ENCODE results near the gene DNAH17. TPM values are rescaled to one million over a fixed set of nuclear protein-coding genes. Genes with fewer than 3 reads are reported as not detected.

Gene DNAH17
- total RNA-seq, 1 experiment from 2014 or later = 0.69 TPM

GRCh38 chr17:78384479-78385175 is 192.6 kb downstream of the DNAH17 start:
- ChIA-PET CTCF (no interaction called here), RAD21 (ENCODE audit: low non-redundant PET in 1 of 2, low total read pairs in 2 of 2, uncharacterized antibody in 2 of 2, unreplicated experiment in 2 of 2) (interaction anchor here in 1 of 2 experiments (0.7 kb wide), 1 partner anchor 616 kb away, joined by 3 read pairs; no protein-coding TSS in a partner anchor), POLR2A (no interaction called here)
- H3K27me3 ChIP-seq (ENCODE audit: insufficient read depth, low read length) = no peaks in the 10 kb centered on the region
- H3K9me3 ChIP-seq (ENCODE audit: control insufficient read depth in 1 of 2, insufficient read depth in 1 of 2, low read depth in 1 of 2, low read length in 2 of 2) = no peaks in the 10 kb centered on the region
- H3K4me2 ChIP-seq (ENCODE audit: low read length) = no peak overlapping the region
- H3K4me1 ChIP-seq (ENCODE audit: control insufficient read depth in 1 of 2, insufficient read depth in 2 of 2, low read length in 2 of 2) = peaks cover 6 to 16% of the 10 kb centered on the region in 2 experiments; a peak in 3 of 4 replicates
- H4K20me1 ChIP-seq (ENCODE audit: insufficient read depth) = peaks cover 21% of the 10 kb centered on the region; the same call in 1 of the 2 replicates
- H3K79me2 ChIP-seq (ENCODE audit: insufficient read depth, low read length) = peaks cover 98% of the 10 kb centered on the region
- peaks cover 2 to 5% of the 10 kb centered on the region in 2 experiments; a peak in 2 of 4 replicates for H3K36me3 ChIP-seq (ENCODE audit: control insufficient read depth in 1 of 2, insufficient read depth in 2 of 2, low read length in 2 of 2)
- no TSS peak for BruUV-seq (replicated peaks)
- ATAC-seq (no peak), DNase-seq (ENCODE audit: low read depth, low spot score) (no peak)
- H3K4me3 ChIP-seq (replicated peaks in 1 of 2; ENCODE audit: low read depth in 1 of 2, low read length in 2 of 2) = no peak overlapping the region
- H2AFZ ChIP-seq (ENCODE audit: low read depth, low read length, poor library complexity, severe bottlenecking) = no peak overlapping the region
- intact Hi-C loops (cut with micrococcal nuclease) = no loop called here
- no peak overlapping the region for H3K27ac ChIP-seq (ENCODE audit: low read depth, low read length)
- H3K9me2 ChIP-seq (ENCODE audit: insufficient read depth) = no peaks in the 10 kb centered on the region
- H3K9ac ChIP-seq (ENCODE audit: low read length) = no peak overlapping the region
- TF ChIP-seq ATF3 (IDR thresholded peaks at IDR 0.05) (no peak), REST (IDR thresholded peaks at IDR 0.05; ENCODE audit: low read depth) (no peak), ELF1 (IDR thresholded peaks at IDR 0.05; ENCODE audit: borderline replicate concordance, low read depth) (no peak), ZNF274 (IDR thresholded peaks at IDR 0.05; ENCODE audit: low read depth, low read length) (no peak), SIN3A (IDR thresholded peaks at IDR 0.05; ENCODE audit: low read depth) (no peak), SRF (IDR thresholded peaks at IDR 0.05; ENCODE audit: low read depth) (no peak), FOSL1 (IDR thresholded peaks at IDR 0.05; ENCODE audit: low read depth) (no peak), YY1 (IDR thresholded peaks at IDR 0.05; ENCODE audit: extremely low read depth, insufficient replicate concordance, low read depth, low read length) (no peak), MAX (IDR thresholded peaks at IDR 0.05) (no peak), JUND (IDR thresholded peaks at IDR 0.05) (no peak), SP1 (IDR thresholded peaks at IDR 0.05; ENCODE audit: low read depth) (no peak), ZFX (IDR thresholded peaks at IDR 0.05) (no peak), CBX3 (IDR thresholded peaks at IDR 0.05; ENCODE audit: low read depth) (no peak), EGR1 (IDR thresholded peaks at IDR 0.05; ENCODE audit: low read depth) (no peak), TCF7L2 (IDR thresholded peaks at IDR 0.05; ENCODE audit: borderline replicate concordance, extremely low read depth, insufficient read depth, insufficient read length) (no peak), POLR2AphosphoS5 (IDR thresholded peaks at IDR 0.05; ENCODE audit: low read depth, low read length) (no peak), CEBPB (IDR thresholded peaks at IDR 0.05; ENCODE audit: low read depth) (no peak), EZH2 (IDR thresholded peaks at IDR 0.05) (no peak)

Data from HCT116 (cell line).